GM21360 (cell line): Measurements from ENCODE around the gene MRPL22.
"Not testable (repeated sequence)": the region's sequence is repeated elsewhere in the genome, so short reads cannot be mapped to it uniquely, and the experiment has no call there.

Source experiments
- ATAC-seq: cut with Tn5 transposase; IDR thresholded peaks from one replicate; pipeline ENCODE4 v1.9.1; 2021; ENCODE audit warnings: mild to moderate bottlenecking, moderate library complexity; ENCODE audit not compliant: unreplicated experiment

The MRPL22 gene

DNA sequence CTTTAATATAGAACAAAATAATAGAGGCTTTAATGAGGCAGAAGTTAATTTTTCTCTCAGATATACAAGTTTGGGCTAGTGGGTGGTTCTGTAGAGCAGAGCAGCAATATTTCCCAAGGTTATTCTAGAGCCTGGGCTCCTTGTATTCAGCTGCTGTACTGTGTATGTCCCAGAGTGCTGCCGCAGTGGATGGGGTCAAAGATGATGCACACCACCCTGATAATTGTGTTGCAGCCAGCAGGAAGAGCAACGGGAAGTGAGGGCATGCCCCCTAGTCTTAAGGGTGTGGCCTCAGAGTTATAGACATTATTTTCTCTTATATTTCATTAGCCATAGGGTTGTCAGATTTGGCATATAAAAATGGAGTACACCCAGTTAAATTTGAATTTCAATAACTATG is 48.8 kb downstream of the MRPL22 start:
- ATAC-seq: no peak

DNA sequence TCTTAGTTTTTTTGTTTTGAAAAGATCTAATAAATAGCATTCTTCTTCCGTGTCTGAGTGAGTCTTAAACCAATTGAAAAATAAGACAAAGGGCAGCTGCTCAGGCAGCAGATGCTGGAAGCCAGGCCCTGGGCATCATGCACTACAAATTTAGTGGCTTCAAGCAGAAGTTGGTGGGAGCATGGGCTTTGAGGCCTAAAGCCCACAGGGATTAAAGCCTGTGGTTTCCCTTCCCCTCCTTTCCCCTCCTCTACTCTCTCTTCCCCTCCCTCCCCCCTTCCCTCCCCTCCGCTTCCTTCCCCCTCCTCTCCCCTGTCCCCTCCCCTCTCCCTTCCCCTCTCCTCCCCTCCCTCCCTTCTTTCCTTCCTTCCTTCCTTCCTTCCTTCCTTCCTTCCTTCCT is 52.6 kb downstream of the MRPL22 start:
- ATAC-seq: no peak

DNA sequence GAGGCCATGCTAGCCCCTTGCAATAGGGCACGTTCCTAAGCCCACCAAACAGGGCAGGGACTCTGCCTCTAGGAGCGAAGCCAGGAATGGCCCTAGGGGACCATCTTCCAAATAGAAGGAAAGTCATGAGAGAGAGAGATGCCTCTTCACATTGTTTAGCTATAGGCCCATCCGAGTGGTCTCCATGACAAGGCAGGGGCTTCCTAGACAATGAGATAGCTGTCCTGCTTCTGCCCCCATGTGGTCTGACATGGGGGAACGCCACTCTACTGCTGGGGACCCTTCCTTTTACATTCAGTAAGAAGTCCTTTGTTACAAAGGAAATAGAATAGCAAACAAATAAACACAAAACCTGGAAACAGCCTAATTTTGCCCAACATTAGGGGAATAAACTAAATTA is 54.8 kb downstream of the MRPL22 start:
- no peak for ATAC-seq

DNA sequence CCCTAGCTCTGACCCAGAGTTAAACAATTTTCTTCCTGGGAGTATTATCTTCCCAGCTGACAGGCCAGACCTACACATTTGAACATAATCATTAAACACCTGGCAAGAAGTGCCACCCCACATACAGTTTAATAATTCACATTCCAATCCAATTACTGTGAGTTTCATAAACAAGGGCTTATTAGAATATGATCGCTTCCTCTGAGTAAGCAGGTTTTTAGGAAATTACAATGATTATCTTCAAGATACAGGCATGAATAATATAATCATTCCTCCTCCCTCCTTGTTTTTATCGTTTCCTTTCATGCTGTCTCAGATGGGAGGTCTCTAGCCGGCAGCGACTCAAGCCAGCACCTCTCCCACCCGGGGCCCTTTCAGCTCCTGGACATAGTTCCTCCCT is 56.9 kb downstream of the MRPL22 start:
- ATAC-seq: no peak

DNA sequence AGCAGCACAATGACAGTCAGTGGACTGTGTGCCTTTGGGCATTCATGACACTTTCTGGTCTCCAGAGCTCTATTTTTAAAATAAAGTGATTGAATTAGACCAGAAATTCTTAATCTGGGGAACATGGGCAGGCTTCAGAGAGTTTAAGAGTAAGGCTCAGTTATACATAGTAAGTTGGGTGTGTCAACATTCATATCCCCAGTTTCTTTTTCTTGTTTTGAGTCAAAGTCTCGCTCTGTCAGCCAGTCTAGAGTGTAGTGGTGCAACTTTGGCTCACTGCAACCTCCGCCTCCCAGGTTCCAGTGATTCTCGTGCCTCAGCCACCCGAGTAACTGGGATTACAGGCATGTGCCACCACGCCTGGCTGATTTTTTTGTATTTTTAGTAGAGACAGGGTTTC is 59.0 kb downstream of the MRPL22 start:
- ATAC-seq: peak; percentile 71

DNA sequence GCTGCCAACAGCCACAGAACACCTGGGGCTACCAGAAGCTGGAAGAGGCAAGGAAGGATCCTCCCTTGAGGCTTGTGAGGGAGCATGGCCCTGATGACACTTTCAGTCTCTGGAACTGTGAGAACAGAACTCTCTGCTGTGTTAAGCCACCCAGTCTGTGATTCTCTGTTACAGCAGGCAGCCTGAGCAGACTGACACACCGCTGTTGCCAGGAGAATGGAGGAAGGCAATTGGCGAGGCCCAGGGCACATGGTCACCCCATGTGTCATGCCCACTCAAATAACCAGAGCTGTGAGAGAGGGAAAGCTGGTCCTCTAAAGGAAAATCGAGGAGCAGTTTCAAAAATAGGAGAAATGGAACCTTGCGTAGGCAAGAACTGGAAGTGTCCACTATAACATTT is 60.6 kb downstream of the MRPL22 start:
- no peak for ATAC-seq

DNA sequence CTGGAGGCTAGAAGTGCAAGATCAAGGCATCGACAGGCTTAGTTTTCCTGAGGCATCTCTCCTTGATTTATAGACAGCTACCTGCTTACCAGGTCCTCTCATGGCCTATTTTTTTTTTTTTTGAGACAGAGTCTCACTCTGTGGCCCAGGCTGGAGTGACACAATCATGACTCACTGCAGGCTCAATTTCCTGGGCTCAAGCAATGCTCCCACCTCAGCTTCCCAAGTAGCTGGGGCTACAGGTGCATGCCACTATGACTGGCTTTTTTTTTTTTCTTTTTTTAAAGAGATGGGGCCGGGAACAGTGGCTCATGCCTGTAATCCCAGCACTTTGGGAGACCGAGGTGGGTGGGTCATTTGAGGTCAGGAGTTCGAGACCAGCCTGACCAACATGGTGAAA is 61.8 kb downstream of the MRPL22 start:
- not testable (repeated sequence) for ATAC-seq

DNA sequence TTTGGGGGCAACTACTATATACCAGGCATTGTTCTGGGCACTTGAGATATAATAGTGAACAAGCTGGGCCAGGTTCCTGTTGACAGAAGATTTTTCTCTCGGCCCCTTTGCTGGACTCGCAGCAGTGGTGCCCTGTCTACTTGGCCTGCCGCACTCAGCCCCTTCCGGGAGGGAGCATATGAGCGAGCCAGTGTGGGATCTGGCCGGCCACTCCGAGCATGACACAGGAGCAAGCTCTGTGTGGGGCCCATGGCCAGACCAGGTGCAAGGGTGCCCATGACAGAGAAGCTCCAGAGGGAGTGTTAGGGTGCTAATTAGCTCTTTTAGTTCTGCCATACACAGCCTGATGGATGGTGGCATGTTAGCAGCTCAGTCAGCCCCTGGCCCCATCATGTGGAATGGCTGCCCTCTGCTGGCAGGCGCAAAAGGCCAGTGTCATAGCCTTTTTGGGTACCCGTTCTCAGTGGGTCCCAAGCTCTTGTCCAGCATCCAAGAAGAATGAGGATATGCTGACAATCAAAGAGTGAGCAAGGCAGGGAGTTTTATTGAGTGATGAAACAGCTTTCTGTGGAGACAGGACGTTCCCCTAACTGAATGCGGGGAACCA is 63.4 kb downstream of the MRPL22 start:
- no peak for ATAC-seq

DNA sequence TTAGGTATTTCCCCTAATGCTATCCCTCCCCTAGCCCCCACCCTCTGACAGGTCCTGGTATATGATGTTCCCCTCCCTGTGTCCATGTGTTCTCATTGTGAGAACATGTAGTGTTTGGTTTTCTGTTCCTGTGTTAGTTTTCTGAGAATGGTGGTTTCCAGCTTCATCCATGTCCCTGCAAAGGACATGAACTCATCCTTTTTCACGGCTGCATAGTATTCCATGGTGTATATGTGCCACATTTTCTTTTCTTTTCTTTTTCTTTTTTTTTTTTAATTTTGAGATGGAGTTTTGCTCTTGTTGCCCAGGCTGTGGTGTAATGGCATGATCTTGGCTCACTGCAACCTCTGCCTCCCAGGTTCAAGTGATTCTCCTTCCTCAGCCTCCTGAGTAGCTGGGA is 65.4 kb downstream of the MRPL22 start:
- not testable (repeated sequence) for ATAC-seq

DNA sequence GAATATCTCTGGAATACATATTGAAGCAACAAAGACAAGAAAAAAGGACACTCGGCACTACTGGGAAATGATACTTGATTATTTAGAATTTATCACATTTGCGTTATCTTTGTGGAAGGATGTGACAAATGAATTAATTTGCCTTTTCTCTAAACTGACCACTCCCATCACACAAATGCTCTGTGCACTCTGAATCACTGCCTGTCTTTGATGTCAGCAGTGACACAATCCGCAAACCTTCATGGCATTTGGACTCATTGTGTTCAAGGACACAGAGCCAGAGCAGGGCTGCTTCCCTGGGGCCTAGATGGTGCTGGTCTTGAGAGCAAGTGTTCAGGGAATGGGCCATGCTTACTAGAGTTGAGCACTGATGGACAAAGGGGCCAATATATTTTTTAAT is 67.8 kb downstream of the MRPL22 start:
- no peak for ATAC-seq

DNA sequence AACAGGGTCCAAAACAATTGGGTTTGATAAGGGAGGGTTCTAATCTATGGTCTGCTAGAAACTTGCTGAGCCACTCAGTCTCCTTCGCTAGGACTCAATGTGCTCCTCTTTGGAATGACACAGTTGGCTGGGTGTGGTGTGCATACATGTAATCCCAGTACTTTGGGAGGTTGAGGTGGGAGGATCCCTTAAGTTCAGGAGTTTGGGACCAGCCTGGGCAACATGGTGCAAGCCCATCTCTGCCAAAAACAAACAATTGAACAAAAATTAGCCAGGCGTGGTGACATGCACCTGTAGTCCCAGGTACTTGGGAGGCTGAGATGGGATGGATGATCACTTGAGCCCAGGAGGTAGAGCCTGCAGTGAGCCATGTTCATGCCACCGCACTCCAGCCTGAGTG is 70.0 kb downstream of the MRPL22 start:
- no peak for ATAC-seq

DNA sequence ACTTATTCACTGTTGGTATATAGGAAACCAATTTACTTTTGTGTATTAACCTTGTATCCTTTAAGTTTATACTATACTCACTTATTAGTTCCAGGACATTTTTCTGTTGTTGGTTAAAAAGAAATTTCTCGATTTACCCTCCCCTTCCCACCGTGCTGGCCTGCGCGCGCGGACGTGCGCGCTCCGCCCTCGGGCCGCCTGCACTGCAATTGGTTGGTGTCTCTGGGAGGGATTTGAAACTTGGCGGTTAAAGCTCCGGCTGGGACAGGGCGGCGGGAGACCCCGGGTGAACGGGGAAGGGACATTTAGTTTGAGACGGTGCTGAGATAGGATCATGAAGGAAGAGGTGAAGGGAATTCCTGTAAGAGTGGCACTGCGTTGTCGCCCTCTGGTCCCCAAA is 72.7 kb downstream of the MRPL22 start, which contains the start of gene KIF4B:
Gene KIF4B, plus strand, starts transcription at position 230 of the 400 bp plus-strand sequence. Its CDS starts 105 bp downstream, at position 335.
- ATAC-seq: no peak

DNA sequence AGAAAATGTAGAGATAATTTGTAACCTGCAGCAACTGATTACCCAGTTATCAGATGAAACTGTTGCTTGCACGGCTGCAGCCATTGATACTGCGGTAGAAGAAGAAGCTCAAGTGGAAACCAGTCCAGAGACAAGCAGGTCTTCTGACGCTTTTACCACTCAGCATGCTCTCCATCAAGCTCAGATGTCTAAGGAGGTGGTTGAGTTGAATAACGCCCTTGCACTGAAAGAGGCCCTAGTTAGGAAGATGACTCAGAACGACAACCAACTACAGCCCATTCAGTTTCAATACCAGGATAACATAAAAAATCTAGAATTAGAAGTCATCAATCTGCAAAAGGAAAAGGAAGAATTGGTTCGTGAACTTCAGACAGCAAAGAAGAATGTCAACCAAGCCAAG is 74.4 kb downstream of the MRPL22 start:
- ATAC-seq: no peak

DNA sequence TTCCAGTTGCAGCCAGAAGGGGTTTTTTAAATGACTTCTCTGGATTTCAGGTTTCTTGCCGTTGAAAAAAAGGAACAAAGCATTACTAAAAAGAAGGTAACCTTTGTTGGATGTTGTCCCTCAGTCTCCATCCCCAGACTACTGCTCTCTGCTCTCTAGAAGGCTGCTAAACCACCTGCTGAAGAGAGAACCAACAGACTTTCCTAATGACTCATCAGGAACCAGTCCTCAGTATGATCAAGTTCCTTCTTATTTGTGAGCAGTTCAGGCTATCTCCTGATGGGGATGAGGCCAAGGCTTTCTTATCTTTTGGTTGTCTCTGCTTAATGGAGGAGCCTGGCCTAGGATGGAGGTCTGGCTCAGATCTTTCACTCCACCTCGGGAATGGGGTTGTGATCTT is 76.7 kb downstream of the MRPL22 start:
- ATAC-seq: peak; percentile 96
